Adrenal gland (tissue), 9 donors: Measurements from ENCODE around the gene RMP24.
"Not testable (repeated sequence)": the region's sequence is repeated elsewhere in the genome, so short reads cannot be mapped to it uniquely, and the experiment has no call there.

Experiments
- DNase-seq, 7 donors: peaks; one replicate each; pipeline ENCODE4 v3.0.0-alpha.2; 2019 to 2020
- H3K27ac ChIP-seq, 5 donors: fragments of 200-600 bp; sonication (generic) in 4 of 5; 1 replicate in 3 of 5; 2 replicates in 2 of 5; pipeline versions ENCODE4 v1.5.1 to v1.8.0; 2016 to 2020; ENCODE audit warnings: mild to moderate bottlenecking in 1 of 5
- H3K27me3 ChIP-seq: fragments of 200-600 bp; 2 replicates; pipeline ENCODE4 v1.8.0; 2021
- H3K36me3 ChIP-seq, 2 donors: fragments of 200-600 bp; replicated peaks in 1 of 2; 1 replicate in 1 of 2; 2 replicates in 1 of 2; pipeline versions ENCODE4 v1.5.1 to v1.8.0; 2018 to 2022
- H3K4me1 ChIP-seq, 2 donors: fragments of 200-600 bp; replicated peaks in 1 of 2; 1 replicate in 1 of 2; 2 replicates in 1 of 2; pipeline versions ENCODE4 v1.5.1 to v1.8.0; 2018 to 2021
- H3K4me3 ChIP-seq, 4 donors: fragments of 200-600 bp; sonication (generic) in 3 of 4; one replicate each; pipeline ENCODE4 v1.5.1; 2016 to 2018
- H3K9me3 ChIP-seq, 3 donors: fragments of 200-600 bp; sonication (generic) in 1 of 3; replicated peaks in 1 of 3; 1 replicate in 2 of 3; 2 replicates in 1 of 3; pipeline versions ENCODE4 v1.5.1 to v1.8.0; 2016 to 2021
- POLR2A ChIP-seq, 2 donors: fragments of 450-650 bp; IDR thresholded peaks; one replicate each; pipeline ENCODE4 v1.6.1; 2017; ENCODE audit warnings: antibody characterized with exemption in 2 of 2, mild to moderate bottlenecking in 2 of 2, moderate library complexity in 1 of 2
- WGBS, 4 donors: extraction: QIAGEN DNeasy Blood & Tissue Kit in 2 of 4; methylation state at CpG; one replicate each; pipeline versions ENCODE4 v1.1.5 to v1.1.7; 2013 to 2017; 5-methylcytosine and 5-hydroxymethylcytosine counted together
- intact Hi-C, 2 donors: fragments of 100-400 bp; cut with DNase I; formaldehyde crosslinking; loops; one replicate each; pipeline versions ENCODE4 v1.14.1 to v1.15.0; 2022 to 2023
- TF ChIP-seq, protein P1 (sequence below), 6 experiments: fragments of 450-650 bp in 4 of 6; fragments of 200-600 bp in 2 of 6; sonication (generic) in 1 of 6; IDR thresholded peaks; 1 replicate in 5 of 6; 2 replicates in 1 of 6; pipeline versions ENCODE4 v1.5.1 to v1.8.0; 2016 to 2021; ENCODE audit warnings: antibody characterized with exemption in 6 of 6, mild to moderate bottlenecking in 2 of 6, moderate library complexity in 1 of 6
- donor health status: healthy with polysubstance abuse.
- donor health status: Bipolar disorder and iron deficiency.
- donor health status: DM: yes; HTN: yes; CAD: no.
- donor health status: DM: no; HTN: no; CAD: no.
- donor health status: DM: no; HTN: no; CAD: no.

The RMP24 gene

DNA sequence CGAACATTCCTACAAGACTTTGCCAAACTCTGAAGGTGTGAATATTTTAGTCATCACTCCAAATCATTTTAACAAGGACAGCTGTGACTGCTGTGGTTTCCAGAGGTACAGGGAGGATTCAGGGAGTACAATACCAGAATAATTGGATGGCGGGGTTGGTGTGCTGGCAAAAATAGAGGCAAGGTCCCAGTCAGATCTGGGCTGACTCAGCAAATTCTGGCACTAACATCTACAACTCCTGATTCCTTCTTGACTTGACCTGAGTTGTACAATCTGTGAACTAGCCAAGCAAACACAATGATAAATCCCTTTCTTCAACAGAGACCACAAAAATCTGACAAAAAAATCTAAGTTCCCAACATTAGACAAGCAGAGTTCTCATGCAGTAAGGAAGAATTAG is 40.4 kb downstream of the RMP24 start:
- Histone ChIP-seq H3K4me1 (no peaks in the 10 kb centered on the region), H3K27ac (no peak overlapping the region), H3K36me3 (no peaks in the 10 kb centered on the region), H3K4me3 (no peak overlapping the region), H3K27me3 (no peaks in the 10 kb centered on the region), H3K9me3 (no peaks in the 10 kb centered on the region)
- intact Hi-C loops, result no loop called here
- WGBS, 4 donors, result 88 to 100% (median 93%) methylated on average over 2 of the region's 2 CpGs
- DNase-seq, result no peak
- no peak for TF ChIP-seq POLR2A (IDR thresholded peaks at IDR 0.05)

DNA sequence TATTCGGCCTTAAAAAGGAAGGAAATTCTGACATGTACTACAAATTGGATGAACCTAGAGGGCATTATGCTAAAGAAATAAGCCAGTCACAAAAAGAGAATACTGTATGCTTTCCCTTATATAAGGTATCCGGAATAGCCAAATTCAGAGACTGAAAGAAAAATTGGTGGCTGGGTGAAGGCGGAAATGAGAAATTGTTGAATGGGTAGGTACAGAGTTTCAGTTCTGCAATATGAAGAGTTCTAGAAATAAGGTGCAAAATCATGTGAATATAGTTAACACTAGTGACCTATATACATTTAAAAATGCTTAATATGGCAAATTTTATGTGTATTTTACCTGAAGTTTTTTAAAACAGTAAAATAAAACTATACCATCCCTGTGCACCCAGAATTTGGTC is 43.1 kb downstream of the RMP24 start:
- intact Hi-C loops, result loop anchor here in 1 of 2 donors (5.0 kb wide), 1 partner anchor 267 kb away; no protein-coding TSS in a partner anchor
- H3K4me1 ChIP-seq, result peaks cover 0 to 4% of the 10 kb centered on the region in 2 donors
- H3K9me3 ChIP-seq, result no peaks in the 10 kb centered on the region
- WGBS, 4 donors, result 84 to 91% (median 87%) methylated on average over 3 of the region's 3 CpGs
- H3K27me3 ChIP-seq, result no peaks in the 10 kb centered on the region
- TF ChIP-seq POLR2A (IDR thresholded peaks at IDR 0.05), result no peak
- TF ChIP-seq, protein P1, sequence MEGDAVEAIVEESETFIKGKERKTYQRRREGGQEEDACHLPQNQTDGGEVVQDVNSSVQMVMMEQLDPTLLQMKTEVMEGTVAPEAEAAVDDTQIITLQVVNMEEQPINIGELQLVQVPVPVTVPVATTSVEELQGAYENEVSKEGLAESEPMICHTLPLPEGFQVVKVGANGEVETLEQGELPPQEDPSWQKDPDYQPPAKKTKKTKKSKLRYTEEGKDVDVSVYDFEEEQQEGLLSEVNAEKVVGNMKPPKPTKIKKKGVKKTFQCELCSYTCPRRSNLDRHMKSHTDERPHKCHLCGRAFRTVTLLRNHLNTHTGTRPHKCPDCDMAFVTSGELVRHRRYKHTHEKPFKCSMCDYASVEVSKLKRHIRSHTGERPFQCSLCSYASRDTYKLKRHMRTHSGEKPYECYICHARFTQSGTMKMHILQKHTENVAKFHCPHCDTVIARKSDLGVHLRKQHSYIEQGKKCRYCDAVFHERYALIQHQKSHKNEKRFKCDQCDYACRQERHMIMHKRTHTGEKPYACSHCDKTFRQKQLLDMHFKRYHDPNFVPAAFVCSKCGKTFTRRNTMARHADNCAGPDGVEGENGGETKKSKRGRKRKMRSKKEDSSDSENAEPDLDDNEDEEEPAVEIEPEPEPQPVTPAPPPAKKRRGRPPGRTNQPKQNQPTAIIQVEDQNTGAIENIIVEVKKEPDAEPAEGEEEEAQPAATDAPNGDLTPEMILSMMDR (IDR thresholded peaks at IDR 0.05), result no peak
- no peak for DNase-seq
- no peaks in the 10 kb centered on the region for H3K36me3 ChIP-seq
- no peak overlapping the region for H3K4me3 ChIP-seq
- no peak overlapping the region for H3K27ac ChIP-seq

DNA sequence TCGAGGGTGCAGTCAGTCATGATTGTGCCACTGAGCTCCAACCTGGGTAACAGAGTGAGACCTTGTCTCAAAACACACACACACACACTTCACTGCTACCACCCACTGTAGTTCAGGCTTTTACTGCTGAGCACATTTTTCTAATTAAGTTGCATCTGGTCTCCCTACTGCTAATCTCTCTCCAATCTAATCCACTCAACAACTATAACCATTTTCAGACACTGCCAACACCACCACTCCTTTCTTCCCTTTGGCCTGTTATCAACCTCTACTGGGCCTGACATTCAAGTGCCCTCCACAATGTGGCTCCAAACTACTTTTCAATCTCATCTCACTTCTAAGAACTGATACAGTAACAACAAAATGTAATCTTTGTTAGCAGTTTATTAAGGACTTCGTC is 44.8 kb downstream of the RMP24 start:
- Histone ChIP-seq H3K4me3 (no peak overlapping the region), H3K36me3 (no peaks in the 10 kb centered on the region), H3K4me1 (peaks cover 0 to 4% of the 10 kb centered on the region in 2 donors), H3K27me3 (no peaks in the 10 kb centered on the region), H3K27ac (no peak overlapping the region), H3K9me3 (no peaks in the 10 kb centered on the region)
- no peak for TF ChIP-seq POLR2A (IDR thresholded peaks at IDR 0.05)
- TF ChIP-seq, protein P1 (IDR thresholded peaks at IDR 0.05), result no peak
- intact Hi-C loops, result loop anchor here in 1 of 2 donors (5.0 kb wide), 1 partner anchor 265 kb away; no protein-coding TSS in a partner anchor
- 72 to 83% (median 79%) methylated on average over 2 of the region's 2 CpGs for WGBS, 4 donors
- no peak for DNase-seq

DNA sequence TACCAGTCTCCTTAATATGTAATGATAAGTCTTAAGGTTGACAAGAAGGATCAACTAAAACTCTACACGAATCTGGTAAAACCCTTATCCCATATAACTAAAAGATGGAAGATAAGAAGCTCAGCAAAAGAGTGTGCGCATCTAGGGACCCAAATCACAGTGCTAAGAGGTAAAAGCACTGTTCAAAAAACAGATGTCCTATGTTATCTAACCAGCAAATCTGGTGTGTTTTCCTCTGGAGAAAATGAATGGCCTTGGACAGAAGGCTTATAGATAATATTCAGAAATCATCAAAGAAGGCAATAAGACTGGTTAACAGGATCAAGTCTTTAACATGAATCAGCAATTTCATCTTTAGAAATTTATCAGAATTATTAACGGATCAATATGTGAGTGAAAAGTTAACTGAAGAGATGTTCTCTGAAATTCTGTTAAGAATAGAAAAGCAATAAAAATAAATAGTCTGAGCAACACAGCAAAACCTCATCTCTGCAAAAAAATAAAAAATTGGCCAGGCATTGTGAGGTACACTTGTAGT is 47.8 kb downstream of the RMP24 start:
- intact Hi-C loops, result no loop called here
- no peaks in the 10 kb centered on the region for H3K27me3 ChIP-seq
- H3K36me3 ChIP-seq, result no peaks in the 10 kb centered on the region
- no peak overlapping the region for H3K27ac ChIP-seq
- peaks cover 0 to 16% of the 10 kb centered on the region in 2 donors for H3K4me1 ChIP-seq
- TF ChIP-seq POLR2A (IDR thresholded peaks at IDR 0.05), result no peak
- TF ChIP-seq, protein P1 (IDR thresholded peaks at IDR 0.05), result no peak
- no peak for DNase-seq
- no peaks in the 10 kb centered on the region for H3K9me3 ChIP-seq
- H3K4me3 ChIP-seq, result no peak overlapping the region
- WGBS, 4 donors, result 74 to 78% (median 77%) methylated on average over 3 of the region's 3 CpGs

DNA sequence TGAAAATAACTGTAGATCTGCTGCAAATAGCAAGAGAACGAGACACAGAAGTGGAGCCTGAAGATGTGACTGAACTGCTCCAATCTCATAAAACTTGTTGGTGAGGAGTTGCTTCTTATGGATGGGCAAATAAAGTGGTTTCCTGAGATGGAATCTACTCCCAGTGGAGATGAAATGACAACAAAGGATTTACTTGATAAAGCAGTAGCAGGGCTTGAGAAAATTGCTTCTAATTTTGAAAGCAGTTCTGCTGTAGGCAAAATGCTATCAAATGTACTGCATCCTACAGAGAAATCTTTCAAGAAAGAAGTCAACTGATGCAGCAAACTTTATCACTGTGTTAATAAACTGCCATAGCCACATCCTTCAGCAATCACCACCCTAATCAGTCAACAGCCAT is 50.9 kb downstream of the RMP24 start:
- intact Hi-C loops, result no loop called here

DNA sequence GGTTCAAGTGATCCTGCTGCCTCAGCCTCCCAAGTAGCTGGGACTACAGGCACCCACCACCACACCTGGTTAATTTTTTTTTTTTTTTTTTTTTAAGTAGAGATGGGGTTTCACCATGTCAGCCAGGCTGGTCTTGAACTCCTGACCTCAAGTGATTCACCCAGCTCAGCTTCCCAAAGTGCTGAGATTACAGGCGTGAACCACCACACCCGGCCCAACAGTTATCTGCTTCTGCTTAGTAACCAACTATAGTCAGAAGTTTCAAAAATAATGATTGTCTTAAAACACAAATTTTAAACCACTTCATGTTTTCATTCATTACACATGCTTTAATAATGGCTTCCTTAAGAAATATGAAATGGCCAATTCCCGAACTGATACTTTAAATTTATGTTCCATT is 51.8 kb downstream of the RMP24 start:
- H3K36me3 ChIP-seq, DNase-seq, H3K27me3 ChIP-seq, H3K4me3 ChIP-seq, intact Hi-C loops, H3K9me3 ChIP-seq: not testable (repeated sequence)
- Histone ChIP-seq H3K27ac (peak overlapping the region in 2 of 5 donors; percentile 0 to 63), H3K4me1 (peaks cover 0 to 32% of the 10 kb centered on the region in 2 donors)
- 74 to 83% (median 81%) methylated on average over 3 of the region's 3 CpGs for WGBS, 4 donors

More for the DNA sequence above, 50.9 kb downstream of the RMP24 start:
- no peaks in the 10 kb centered on the region for H3K27me3 ChIP-seq
- peaks cover 0 to 23% of the 10 kb centered on the region in 2 donors for H3K4me1 ChIP-seq
- H3K9me3 ChIP-seq, result no peaks in the 10 kb centered on the region
- no peak overlapping the region for H3K27ac ChIP-seq
- WGBS, 4 donors, result 92 to 96% (median 94%) methylated on average over 1 of the region's 1 CpG
- no peak for DNase-seq
- no peak overlapping the region for H3K4me3 ChIP-seq
- peaks cover 0 to 5% of the 10 kb centered on the region in 2 donors for H3K36me3 ChIP-seq
- TF ChIP-seq POLR2A (IDR thresholded peaks at IDR 0.05), result no peak
- TF ChIP-seq, protein P1 (IDR thresholded peaks at IDR 0.05), result no peak
